ENCODE measurements around the gene KTI12.

Gene KTI12

DNA sequence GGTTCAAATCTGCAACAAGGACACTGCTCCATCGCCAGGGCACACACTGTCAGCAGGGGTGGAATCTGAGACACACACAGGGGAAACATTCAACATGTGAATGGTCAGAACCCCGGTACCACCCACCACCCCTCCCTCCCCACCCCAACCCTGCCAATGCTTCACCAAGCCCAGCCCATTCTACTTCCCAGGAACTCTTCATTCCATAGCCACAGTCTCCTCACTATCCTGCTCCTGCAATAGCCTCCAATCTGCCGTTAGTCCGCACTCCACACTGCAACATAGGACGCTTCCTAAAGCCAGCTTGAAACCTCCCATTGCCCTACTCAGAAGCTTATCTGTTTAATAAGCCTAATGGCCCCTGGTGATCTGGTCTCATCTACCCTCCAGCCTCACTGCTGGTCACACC, 35.6 kb downstream of the KTI12 start:
- TF ChIP-seq, protein P1, sequence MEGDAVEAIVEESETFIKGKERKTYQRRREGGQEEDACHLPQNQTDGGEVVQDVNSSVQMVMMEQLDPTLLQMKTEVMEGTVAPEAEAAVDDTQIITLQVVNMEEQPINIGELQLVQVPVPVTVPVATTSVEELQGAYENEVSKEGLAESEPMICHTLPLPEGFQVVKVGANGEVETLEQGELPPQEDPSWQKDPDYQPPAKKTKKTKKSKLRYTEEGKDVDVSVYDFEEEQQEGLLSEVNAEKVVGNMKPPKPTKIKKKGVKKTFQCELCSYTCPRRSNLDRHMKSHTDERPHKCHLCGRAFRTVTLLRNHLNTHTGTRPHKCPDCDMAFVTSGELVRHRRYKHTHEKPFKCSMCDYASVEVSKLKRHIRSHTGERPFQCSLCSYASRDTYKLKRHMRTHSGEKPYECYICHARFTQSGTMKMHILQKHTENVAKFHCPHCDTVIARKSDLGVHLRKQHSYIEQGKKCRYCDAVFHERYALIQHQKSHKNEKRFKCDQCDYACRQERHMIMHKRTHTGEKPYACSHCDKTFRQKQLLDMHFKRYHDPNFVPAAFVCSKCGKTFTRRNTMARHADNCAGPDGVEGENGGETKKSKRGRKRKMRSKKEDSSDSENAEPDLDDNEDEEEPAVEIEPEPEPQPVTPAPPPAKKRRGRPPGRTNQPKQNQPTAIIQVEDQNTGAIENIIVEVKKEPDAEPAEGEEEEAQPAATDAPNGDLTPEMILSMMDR (IDR thresholded peaks at IDR 0.05; ENCODE audit: insufficient read depth, missing control alignments) = no peak
- peak; percentile 60 for FAIRE-seq
- peak; percentile 60 for DNase-seq (ENCODE audit: insufficient read length, low spot score)

DNA sequence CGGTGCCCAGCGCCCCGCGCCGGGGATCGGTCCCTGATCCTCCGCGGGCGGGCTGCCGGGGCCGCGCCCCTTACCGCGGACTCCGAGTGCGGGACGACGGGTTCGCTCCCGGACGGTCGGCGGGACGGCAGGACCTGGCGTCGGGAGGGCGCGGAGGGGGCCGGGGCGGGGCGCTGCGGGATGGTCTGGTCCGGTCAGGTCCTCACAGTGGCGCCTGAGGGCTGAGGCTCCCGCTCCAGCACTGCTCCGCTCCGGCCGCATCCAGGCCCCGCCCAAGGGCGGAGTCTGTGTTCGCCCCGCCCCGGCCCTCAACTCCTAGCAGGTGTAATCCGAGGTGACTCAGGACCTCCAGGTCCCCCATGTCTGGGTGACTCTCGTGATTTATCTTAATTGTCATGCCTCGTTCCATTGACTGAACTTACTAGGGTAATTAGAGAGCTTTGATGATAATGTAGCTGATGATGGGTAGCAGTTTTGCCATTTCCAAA, 43.1 kb downstream of the KTI12 start, which contains the start of gene RAB3B:
Gene RAB3B (minus strand): TSS at position 223 of the 488 bp plus-strand sequence. CDS start 13,583 bp downstream, outside the sequence.
- FAIRE-seq = no peak
- peak; percentile 89 for DNase-seq (ENCODE audit: insufficient read length, low spot score)
- TF ChIP-seq, protein P1 (IDR thresholded peaks at IDR 0.05; ENCODE audit: insufficient read depth, missing control alignments) = no peak

DNA sequence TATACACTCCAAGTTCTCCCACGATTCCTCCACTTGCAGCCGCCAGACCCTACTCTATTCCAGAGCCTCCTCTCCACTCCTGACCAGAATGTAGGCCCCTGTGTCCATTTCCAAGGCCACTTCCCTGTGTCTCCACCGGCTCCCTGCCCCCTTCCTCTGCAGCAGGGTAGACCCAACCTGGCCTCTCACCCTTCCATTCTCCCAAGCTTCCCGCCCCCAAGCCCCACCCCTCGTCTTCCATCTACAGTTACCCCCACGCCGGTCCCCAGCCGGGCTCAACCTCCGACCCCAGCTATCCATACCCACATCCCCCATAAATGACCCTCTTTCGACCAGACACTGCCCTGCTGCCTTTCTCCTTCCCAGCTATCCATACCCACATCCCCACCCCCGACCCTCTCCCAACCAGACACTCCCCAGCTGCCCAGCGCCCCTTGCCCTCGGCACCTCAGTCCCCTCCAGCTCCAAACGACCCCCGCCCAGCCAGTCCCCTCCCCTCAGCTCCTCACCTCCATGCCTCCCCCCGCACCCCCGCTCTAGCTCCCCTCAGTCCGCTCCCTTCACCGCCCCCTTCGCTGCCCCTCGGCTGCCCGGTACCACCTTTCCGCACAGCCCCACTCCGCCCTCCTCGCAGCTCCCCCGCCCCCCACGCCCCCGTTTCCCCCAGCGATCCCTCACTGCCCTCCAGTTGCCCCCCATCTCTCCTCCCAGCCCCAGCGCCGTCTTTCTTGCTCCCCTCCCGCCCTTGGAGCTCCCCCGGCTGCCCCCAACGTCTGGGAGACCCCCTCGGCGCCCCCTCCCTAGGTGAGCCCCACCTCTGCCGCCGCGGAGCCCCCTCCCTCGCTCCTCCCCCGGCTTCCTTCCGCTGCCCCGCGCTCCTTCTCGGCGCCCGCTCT, 43.8 kb downstream of the KTI12 start:
- no peak for DNase-seq (ENCODE audit: insufficient read length, low spot score)
- TF ChIP-seq, protein P1 (IDR thresholded peaks at IDR 0.05; ENCODE audit: insufficient read depth, missing control alignments) = no peak
- no peak for FAIRE-seq

DNA sequence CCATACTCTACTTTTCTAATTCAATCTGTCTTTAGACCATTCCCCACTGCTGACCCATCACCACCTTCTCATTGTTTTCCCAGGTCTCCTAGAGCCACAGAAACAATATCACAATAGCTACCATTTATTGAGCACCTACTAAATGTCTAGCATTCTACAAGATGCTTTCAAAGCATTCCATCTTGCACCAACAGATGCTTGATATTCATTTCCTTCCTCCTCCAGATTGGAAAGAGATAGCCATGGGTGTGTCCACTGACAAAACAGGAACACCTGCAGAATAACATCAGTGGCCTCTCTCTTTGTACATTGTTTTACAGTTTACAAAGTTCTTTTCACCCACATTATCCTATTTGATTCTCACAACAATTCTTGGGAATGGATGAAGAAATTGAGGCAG, 45.4 kb downstream of the KTI12 start:
- FAIRE-seq = no peak
- no peak for DNase-seq (ENCODE audit: insufficient read length, low spot score)
- TF ChIP-seq, protein P1 (IDR thresholded peaks at IDR 0.05; ENCODE audit: insufficient read depth, missing control alignments) = no peak

DNA sequence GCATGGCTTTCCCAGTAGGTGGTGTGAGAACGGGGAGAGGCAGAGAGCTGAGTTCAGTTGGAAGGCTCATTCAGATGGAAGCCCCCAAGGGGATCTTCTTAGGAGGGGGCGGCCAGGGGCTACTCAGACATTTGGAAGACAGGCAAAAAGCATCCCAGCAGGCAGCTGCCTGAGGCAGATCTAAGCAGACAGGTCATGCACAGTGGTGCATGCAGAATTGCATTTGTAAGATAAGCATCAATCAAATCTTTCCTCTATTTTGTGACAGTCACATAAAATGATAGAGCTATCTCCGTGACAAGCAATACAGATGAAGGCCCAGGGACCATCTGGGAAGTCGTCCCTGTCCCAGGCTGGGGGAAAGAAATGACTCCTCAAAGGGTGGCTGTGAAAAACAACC, 46.9 kb downstream of the KTI12 start:
- DNase-seq (ENCODE audit: insufficient read length, low spot score) (no peak), FAIRE-seq (no peak)
- TF ChIP-seq, protein P1 (IDR thresholded peaks at IDR 0.05; ENCODE audit: insufficient read depth, missing control alignments) = no peak

DNA sequence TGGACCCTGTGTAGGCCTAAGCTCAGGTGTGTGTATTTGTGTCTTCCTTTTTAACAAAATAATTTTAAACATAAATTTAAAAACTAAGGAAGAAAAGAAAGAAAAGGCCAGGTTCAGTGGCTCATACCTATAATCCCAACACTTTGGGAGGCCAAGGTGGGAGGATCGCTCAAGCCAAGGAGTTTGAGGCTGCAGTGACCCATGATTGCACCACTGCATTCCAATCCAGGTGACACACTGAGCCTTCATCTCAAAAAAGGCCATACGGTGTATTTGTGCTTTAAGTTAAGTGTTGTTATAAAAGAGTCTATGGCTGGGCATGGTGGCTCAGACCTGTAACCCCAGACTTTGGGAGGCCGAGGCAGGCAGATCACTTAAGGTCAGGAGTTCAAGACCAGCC, 51.4 kb downstream of the KTI12 start:
- TF ChIP-seq, protein P1 (IDR thresholded peaks at IDR 0.05; ENCODE audit: insufficient read depth, missing control alignments) = no peak
- DNase-seq (ENCODE audit: insufficient read length, low spot score) (no peak), FAIRE-seq (no peak)
